Stimulated activated CD4-positive, alpha-beta T cell treated with anti-CD3 and anti-CD28 coated beads, Interleukin-12 subunit alpha, Interleukin-12 subunit beta, amount 100 ng/mL, for 24 hours (primary cell): Measurements from ENCODE around the gene PFKP.

Source experiments
- DNase-seq, 2 experiments: peaks; one replicate each; pipeline ENCODE4 v3.0.0-alpha.2; 2020; ENCODE audit warnings: low read depth in 2 of 2

The PFKP gene

DNA sequence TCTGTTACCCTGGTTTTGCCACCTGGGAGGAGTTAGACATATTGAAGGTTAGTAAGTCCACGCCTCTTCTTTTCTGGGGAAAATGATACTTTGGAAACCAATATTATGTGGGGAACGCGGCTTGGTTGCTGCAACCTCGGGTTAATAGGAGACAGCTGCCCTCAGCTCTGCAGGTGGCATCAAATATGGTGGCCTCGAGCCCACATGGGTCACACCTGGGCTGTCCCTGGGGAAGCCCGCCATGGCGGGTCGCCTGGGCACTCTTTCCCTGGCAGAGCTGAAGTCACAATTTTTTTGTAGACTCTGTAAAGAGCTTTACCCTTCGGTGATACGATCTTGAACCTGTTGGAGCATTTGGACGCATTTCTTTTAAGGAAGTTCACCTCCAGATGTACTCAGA is 2.5 kb downstream of the PFKP start:
- no peak for DNase-seq

DNA sequence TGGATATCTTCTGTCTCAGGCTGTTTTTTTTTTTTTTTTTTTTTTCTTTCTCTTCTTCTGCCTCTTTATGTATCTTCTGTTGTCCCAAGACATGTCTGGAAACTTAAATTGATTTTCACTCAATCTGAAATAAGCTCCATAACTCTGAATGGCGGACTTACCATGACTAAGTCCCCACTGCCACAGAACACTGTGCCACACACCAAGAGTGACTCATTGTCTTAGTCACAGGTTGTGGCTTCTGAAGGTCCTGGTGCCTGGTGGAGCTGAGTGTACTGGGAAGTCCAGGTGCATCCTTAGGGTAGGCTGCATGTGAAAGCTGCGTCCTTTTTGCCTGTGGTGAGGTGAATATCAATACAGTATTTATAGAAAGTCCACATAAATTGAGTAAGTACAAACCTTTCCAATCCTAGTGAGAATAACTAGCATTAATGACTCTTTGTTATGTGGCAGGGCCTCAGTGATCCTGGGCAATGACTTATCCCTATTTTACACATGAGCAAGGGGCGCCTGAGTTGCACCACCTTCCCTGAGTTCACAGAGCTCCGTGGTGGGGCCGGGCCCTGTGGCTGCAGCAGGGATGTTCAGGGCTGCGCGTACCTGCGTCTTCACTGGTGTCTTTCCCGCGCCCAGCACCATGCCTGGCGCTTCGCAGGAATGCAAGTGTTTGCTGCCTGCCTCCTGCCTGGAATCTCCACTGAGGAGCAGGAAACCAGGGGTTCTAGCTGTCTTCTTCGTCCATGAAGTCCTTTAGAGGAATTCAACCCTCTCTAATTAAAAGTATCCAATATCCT is 4.3 kb downstream of the PFKP start:
- peak in 1 of 2 experiments; percentile 15 for DNase-seq

DNA sequence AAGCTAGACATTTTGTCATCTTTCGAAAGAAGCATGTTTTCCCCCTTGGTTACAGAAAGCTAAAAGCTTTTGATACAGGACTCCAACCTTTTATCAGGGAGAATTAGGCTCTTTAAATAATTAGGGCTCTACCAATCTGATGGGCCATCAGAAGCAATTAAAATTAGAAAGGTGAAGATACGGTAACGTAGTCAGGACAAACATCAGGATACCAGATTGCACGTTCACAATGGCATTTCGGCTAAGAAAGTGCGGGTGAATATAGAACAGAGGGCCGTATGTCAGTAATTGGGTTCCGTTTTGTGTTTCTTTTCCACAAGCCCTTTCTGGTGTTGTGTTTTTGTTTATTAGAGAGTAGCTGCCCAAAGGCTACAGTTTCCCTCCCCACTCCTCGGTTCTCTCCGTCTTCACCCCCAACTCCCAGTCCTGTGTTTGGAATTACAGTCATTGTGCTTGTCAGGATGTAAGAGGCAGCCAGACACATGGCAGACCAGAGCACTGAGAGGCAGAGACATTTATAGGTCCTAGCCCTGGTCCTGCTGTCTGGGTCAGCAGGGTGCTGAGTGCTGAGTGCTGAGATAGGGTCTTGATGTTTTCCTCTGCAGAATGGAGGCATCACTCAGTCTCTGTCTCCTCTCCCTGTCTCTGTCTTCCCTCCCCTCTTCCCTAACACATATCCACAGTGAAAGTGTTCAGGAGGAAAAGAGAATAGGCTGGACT is 5.5 kb downstream of the PFKP start:
- no peak for DNase-seq

DNA sequence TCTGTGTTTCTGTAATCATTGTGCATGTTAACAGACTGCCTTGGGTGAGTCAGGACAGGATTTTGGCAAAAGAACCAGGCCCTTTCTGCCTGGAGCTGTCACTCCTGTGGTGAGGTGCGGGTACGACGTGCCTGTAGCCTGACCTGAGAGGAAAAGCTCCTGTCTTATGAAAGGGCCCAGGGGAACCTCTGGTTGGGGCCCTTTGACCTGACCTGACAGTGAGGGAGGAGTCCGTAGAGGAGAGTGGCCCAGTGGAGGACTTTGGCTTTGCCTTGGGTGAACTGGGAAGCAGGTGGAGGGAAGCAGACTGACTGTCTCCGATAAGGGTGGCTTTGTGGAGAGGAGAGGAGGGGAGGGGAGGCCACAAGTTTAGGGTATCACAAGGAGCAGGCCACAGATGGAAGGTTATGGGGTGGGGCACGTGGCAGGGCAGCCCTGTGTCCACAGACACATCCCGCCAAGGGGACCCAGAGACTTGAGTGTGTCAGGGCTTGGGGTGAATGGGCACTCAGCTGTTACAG is 6.9 kb downstream of the PFKP start:
- DNase-seq, result no peak

DNA sequence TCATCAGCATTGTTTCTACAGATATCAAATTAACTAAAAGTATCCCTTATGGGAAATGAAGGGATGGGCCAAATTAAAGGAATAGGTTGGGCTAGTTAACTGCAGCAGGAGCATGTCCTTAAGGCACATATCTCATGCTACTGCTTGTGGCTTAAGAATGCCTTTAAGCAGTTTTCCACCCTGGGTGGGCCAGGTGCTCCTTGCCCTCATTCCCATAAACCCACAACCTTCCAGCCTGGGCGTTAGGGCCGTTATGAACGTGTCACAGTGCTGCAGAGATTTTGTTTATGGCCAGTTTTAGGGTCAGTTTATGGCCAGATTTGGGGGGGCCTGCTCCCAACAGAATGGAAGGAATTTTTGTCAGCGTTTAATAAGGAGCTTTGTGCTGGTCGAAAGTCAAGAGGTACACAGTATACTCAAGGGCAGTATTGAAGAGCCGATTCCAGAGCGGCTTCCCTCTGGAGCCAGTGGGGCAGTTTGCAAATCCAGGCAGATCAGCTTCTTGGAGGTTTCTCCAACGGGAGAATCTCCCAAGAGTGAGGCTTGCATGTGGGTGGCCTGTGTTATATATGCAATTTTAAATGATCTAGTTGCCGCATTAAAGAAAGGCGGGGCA is 7.7 kb downstream of the PFKP start:
- no peak for DNase-seq

DNA sequence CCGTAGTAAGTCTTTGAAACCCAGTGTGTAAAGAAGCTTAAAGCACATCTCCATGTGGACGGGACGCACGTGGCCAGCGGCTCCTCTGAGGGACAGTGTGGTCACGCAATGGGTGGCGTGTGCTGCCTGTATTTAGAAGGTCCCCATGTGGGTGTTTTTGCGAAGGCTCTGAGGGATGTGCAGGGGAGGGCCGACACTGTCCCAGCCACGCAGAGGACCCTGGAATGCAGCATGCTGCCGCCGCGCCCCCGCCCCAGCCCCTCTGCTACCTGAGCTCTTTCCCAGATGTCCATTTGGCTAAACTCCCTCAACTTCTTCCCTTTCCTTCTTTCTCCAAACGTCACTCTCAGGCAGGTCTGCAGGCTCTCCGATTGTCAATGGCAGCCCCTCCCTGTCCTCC is 8.8 kb downstream of the PFKP start:
- no peak for DNase-seq

DNA sequence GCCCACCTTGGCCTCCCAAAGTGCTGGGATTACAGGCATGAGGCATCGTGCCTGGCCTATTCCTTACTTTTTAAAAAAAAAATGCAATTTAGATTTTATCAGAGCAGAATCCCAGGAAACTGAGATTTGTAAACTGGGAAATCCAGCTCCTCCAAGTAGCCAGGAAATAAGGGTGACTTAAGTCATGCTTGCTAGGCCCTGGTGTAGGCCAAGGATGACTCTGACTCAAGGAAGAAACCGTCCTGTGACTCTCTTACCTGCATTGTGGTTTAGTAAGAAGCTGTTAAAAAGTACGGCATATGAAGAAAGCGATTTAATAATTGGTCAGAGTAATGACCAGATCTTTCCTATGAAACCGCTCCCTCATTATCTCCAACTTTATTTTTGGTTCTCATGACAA is 10.2 kb downstream of the PFKP start:
- DNase-seq, result no peak

DNA sequence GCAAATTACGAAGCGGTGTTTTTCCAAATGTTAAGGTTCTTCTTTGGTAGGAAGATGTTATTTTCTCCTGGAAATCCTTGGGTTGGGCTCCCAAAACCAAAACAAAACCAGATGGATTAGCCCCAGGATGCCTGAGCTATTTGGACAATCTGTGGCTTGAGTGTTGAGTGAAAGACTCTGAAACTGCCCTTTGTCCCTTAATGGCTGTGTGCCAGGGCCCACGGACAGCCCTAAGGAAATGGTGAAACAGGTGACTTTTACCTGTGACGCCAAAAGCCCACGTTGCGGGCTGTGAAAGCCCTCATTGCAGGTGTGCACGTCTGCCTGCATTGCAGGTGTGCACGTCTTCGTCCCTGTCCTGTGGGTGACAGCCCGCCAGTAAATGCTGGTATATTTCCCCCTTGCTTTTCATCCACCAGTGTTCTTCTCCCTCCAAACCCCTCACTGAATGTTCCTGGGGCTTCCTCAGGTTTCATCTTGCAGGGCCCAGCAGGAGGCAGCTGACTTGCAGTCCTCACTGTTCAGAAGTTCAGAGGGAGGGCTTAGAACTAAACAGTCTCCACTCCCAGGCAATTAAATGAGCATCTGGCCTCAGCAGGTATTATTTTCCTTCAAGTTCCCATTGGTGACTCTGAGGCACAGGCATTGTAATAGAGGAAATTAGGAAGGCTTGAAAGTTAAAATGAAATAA is 10.7 kb downstream of the PFKP start:
- DNase-seq, result no peak

DNA sequence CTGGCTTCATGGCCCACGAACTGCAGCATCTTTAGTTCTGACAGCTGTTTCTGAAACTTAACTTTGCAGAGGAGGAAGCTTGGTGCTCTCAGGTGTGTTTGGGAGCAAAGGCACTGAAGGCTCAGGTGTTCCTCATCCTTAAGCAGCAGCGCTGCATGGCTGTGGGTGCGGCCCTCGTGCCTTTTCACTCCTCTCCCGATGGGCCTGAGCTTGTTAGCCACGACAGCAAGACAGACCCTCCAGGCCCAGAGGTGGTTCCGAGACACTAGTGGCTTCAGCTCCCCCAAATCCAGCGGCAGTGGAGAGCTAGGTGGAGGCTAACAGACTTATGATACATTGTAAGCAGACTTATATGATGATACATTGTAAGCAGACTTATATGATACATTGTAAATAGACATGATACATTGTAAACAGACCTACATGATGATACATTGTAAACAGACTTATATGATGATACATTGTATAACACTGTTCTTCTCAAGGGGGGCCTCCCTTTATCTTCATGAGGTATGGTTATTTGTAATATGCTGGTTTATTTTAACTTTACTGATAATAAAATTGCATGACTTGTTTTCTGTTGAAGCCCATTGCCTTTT is 14.1 kb downstream of the PFKP start:
- DNase-seq, result no peak

DNA sequence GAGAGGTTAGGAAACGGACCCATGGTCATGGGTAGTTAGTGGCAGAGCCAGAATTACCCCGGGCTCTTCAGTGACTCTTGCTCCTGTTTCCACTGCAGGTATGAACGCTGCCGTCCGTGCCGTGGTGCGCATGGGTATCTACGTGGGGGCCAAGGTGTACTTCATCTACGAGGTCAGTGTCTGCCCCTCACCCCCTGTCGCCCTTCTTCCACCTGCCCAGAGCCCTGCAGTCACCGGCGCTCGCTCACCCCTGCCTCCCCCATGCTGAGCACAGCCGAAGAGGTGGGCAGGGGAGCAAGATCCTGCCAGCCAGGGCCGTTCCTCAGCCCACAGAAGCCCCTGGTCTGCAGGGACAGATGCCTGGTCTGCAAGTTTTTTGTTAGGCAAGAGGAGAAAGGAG is 14.9 kb downstream of the PFKP start:
- DNase-seq, result no peak

DNA sequence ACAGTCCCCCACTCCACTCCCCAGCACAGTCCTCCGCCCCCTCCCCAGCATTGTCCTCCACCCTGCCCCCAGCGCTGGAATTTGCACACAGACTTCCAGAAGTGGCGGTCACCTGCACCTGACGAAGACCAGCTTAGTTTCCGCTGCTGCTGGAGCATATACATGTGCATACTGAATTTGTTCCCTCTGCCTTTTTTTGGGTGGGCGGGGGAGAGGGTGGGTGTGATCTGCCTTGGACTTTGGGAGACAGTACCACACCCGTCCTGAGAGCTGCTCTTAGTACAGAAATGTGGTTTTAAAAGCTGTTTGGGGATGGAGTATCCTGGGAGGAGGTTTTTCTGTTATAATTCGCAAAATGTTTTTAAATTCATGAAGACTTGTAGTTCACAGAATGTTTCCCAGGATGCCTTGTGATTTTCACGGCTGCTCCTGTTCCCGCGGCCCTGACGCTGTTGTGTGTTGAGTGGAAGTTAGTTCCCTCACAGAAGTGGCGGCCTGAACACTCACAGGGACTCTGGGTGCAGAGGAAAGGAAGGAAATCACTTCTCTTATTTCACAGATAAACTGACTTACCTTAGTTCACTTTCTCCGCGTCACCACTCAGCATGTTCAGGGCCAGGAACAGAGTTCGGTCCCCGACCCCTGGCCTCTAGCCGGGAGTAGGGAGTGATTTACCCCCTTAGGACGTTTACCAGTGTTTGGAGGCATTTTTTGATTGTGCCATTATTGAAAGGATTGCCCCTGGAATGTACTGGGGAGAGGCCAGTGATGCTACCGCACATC is 18.6 kb downstream of the PFKP start:
- no peak for DNase-seq

DNA sequence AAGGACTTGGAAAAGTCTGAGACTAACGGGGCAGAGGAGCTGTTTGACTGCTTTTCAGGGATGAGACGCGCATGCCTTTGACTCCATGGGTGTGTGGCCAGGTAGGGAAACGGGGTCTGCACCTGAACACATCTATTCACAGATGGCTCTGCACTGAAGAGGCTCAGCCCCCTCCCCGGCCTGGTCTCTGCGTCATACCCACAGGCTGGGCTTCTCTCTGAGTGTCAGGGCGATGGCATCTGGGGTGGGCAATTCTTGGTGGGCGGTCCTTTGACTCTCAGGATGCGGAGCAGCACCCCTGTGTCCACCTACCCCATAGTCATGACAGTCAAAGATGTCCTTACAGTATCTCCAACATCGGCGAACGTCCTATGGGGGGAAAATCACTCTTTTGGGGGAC is 23.0 kb downstream of the PFKP start:
- DNase-seq, result no peak

DNA sequence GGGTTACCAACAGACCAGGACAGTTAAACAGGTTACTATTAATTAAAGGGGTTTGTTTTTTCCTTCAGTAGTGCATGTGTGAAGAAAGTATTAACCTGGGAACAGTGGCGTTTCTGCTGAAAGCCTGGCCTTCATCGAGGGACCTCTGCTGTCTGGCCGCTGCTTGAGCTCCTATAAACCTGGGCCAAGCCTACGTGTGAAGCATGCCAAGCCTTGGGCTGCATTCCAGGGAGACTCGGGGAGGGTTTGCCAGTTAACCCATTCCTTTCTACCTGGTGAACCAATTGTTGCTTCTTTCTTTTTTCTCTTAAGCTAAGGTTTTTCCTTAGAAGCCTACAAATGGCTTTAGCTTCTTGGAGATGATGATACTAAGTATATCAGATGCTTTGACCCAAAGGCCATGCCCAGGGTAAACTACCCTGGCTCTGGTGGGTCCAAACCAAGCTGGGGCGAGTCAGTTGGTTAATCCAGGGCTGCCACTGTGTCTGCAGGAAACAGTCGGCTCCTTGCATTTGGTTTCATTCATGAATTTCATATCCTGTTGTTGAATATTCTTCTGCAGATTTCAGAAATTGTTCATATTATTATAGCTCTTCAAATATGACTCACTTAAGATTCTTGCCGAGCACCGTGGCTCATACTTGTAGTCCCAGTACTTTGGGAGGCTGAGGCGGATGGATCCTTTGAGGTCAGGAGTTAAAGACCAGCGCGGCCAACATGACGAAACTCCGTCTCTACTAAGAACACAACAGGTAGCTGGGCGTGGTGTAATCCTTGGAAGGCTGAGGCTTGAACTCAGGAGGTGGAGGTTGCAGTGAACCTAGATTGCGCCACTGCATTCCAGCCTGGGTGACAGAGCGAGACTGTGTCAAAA is 23.8 kb downstream of the PFKP start:
- DNase-seq, result peak in 1 of 2 experiments; percentile 42

DNA sequence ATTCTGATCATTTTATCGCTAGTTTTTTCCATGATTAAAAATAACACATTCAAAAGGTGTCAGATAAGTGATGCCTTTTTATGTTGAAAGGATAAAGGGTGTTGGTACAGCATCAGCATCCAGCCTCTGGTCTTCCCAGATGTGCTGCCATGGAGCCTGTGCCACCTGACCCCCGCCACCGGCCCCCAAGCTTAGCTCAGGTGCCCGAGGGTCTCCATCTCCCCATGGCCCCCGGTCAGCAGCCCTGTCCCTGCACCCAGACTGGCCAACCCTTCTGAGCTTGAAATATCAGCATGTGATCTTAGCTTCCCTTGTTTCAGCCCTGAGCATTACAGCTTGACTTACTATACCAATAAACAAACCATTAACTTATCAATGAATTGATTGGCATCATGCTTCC is 24.6 kb downstream of the PFKP start:
- DNase-seq, result no peak

DNA sequence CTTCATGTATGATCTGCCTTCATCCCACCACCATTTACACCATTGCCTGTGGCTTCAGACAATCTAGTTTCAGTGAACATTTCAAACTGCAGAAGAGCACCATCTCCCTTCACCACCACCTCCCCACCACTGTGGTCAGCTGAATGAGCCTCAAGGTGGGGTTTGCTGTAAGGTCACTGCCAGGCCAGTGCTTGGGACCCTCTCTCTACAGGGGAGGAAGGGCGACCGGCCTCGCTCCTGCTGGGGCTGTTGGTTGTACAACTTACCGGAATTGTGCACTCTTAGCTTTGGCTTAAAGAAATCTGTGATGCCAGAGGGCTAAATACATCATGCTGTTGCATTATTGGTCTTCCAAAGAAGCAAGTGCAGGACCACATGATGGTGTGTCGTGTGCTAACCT is 26.6 kb downstream of the PFKP start:
- DNase-seq, result no peak

DNA sequence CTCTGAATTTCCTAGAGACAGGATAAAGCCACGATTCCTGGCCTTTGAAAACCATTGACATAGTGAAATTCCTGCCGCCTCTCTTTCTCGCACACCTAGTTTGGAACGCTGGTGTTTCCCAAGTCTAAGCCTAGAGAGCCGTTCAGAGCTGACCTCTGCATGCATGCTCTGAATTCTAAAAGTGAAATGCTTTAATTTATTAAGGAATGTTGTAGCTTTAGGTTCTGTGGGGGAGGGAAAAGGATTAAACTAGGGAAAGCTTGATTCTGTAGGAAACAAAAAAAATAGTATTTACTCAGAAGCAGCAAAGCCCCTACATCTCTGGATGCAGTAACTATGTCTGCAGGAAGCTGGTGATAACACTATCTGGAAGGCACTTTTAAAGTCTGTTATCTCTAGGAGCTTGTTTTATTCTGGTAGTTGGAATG is 27.3 kb downstream of the PFKP start:
- no peak for DNase-seq

DNA sequence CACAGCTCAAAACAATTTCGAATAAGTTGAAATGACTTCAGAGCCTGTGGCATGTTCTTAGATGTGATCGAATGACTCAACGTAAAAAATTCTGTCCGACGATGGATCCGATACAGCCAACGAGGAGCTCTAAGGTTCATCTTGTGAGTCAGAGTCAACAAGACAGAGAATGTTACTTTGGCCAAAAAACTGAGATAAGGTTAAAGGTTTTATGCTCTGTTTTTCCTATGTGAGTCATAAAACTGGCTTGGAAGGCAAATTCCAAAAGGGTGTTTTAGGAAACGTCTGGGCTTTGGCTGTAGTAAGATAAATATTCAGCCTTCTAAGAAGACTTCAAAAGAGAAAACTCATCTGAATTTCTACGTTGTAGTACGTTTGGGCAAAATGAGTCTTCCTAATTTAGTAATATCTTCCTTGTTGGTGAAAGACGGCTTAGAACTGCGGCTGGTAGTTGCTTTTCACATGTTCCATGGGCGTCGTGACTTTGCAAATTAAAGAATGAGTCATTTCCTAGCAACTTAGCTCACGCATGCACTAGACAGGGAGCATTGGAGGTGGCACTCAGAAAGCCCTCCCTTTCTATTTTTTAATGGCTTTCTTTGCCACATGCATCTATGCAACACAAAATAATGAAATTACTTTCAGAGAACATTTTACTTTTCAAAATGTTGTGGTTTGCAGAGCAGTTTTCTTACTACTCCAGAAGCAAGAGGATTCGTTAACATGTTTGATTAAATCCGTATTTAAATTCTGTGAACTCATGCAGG is 28.2 kb downstream of the PFKP start:
- peak; percentile 28 to 39 for DNase-seq

DNA sequence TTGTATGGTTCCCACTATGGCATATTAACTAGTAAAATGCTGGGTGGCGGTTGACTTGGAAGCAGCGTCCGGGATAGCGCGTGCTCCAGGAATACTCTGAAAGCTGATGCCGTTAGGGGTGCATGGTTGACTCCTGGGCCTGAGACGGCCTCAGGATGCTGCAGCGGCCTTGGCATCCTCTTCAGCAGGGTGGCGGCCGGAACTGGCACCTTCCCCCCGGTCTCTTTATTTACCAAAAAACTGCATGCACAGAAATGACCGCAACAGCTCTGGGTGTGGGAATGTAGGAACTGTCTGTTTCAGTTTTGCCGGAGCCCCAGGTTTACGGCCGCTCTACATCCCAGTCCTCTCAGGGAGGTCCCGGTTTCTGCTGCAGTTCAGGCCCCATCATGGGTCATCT is 28.8 kb downstream of the PFKP start:
- no peak for DNase-seq

DNA sequence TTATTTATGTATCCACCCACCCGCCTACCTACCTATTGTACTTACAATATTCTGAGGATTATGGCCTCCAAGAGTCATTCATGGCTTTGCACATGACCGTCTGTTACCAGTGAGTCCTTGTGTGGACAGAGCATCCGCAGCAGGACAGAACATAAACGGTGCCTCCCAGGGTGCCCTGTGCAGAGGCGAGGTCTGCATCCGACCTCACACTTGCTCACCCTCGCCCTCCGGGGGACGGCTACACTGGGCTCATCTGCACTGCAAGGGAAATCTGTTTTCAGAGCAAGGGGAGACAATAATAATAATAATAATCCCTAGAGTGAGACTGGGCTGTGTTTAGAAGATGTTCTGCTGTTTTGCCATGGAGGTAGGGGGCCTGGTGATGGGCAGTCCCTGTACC is 29.8 kb downstream of the PFKP start:
- DNase-seq, result no peak
